H1 (cell line): ENCODE measurements around the gene PCDH9. TPM values are rescaled to one million over a fixed set of nuclear protein-coding genes. Genes with fewer than 3 reads are reported as not detected.

Source experiments
- CTCF ChIA-PET: fragments of 300-600 bp; sonication (Branson Sonifier 250); formaldehyde crosslinking; loops from one replicate; lab custom pipeline; 2021; ENCODE audit not compliant: partially characterized antibody; lab: Charles Lee
- POLR2A ChIA-PET: fragments of 300-600 bp; sonication (Branson Sonifier 250); formaldehyde crosslinking; loops from one replicate; lab custom pipeline; 2021; ENCODE audit warnings: inconsistent platforms; ENCODE audit not compliant: partially characterized antibody; lab: Charles Lee
- DNase-seq, 2 experiments: peaks; one replicate each; pipeline versions ENCODE4 v3.0.0 to v3.0.0-alpha.2; 2010 to 2022; ENCODE audit warnings: low spot score in 2 of 2, low read depth in 1 of 2, mixed read lengths in 1 of 2
- FAIRE-seq: peaks from 2 replicates; lab custom pipeline; 2011; peaks lifted over from hg19 to GRCh38; lab: Jason Lieb, UNC
- H2AFZ ChIP-seq: 2 replicates; pipeline ENCODE4 v1.8.1; 2012; ENCODE audit warnings: low read length, inconsistent platforms
- H2AK5ac ChIP-seq: 2 replicates; pipeline ENCODE4 v1.6.1; 2013; ENCODE audit warnings: low read depth, low read length
- H2BK120ac ChIP-seq: replicated peaks from 2 replicates; pipeline ENCODE3; 2013; ENCODE audit warnings: low read depth, low read length, inconsistent platforms
- H2BK12ac ChIP-seq: 2 replicates; pipeline ENCODE4 v1.6.1; 2013; ENCODE audit warnings: low read depth, low read length
- H2BK15ac ChIP-seq: 2 replicates; pipeline ENCODE4 v1.6.1; 2013; ENCODE audit warnings: low read length
- H2BK20ac ChIP-seq: 2 replicates; pipeline ENCODE4 v1.6.1; 2013; ENCODE audit warnings: low read length
- H2BK5ac ChIP-seq: 2 replicates; pipeline ENCODE4 v1.6.1; 2013; ENCODE audit warnings: low read depth, low read length
- H3K14ac ChIP-seq: 2 replicates; pipeline ENCODE4 v1.6.1; 2013; ENCODE audit warnings: inconsistent platforms; ENCODE audit not compliant: insufficient read length
- H3K18ac ChIP-seq: 2 replicates; pipeline ENCODE4 v1.6.1; 2013; ENCODE audit warnings: low read length; ENCODE audit errors: extremely low read depth
- H3K23ac ChIP-seq: 2 replicates; pipeline ENCODE4 v1.6.1; 2013; ENCODE audit warnings: inconsistent platforms; ENCODE audit not compliant: insufficient read length
- H3K23me2 ChIP-seq: 2 replicates; pipeline ENCODE4 v1.6.1; 2013; ENCODE audit warnings: low read depth, low read length
- H3K27ac ChIP-seq: 2 replicates; pipeline ENCODE4 v1.6.1; 2011; ENCODE audit warnings: low read depth, low read length, inconsistent platforms
- H3K27me3 ChIP-seq, 4 experiments: replicated peaks in 1 of 4; 1 replicate in 1 of 4; 2 replicates in 3 of 4; pipeline versions ENCODE4 v1.6.1 to v1.8.1; 2011 to 2013; ENCODE audit warnings: low read length in 3 of 4, mild to moderate bottlenecking in 3 of 4, inconsistent platforms in 2 of 4, mixed read lengths in 2 of 4, moderate library complexity in 1 of 4; ENCODE audit not compliant: control insufficient read depth in 3 of 4, insufficient read depth in 3 of 4; ENCODE audit errors: extremely low read depth in 1 of 4
- H3K36me3 ChIP-seq, 4 experiments: 2 replicates each; pipeline versions ENCODE4 v1.6.1 to v1.8.1; 2011 to 2013; ENCODE audit warnings: mild to moderate bottlenecking in 4 of 4, low read length in 3 of 4, moderate library complexity in 2 of 4, control low read depth in 1 of 4, inconsistent platforms in 1 of 4; ENCODE audit not compliant: insufficient read depth in 4 of 4, control insufficient read depth in 2 of 4
- H3K4ac ChIP-seq: replicated peaks from 2 replicates; pipeline ENCODE3; 2013; ENCODE audit warnings: low read length, low read depth, mixed read lengths, inconsistent platforms; ENCODE audit not compliant: insufficient read length
- H3K4me1 ChIP-seq, 4 experiments: replicated peaks in 1 of 4; 1 replicate in 1 of 4; 2 replicates in 3 of 4; pipeline versions ENCODE4 v1.6.1 to v1.8.1; 2011 to 2013; ENCODE audit warnings: low read length in 3 of 4, inconsistent platforms in 2 of 4, mixed read lengths in 1 of 4; ENCODE audit not compliant: insufficient read depth in 4 of 4, control insufficient read depth in 3 of 4
- H3K4me2 ChIP-seq, 2 experiments: 2 replicates each; pipeline versions ENCODE4 v1.6.1 to v1.8.1; 2011 to 2013; ENCODE audit warnings: low read depth in 2 of 2, low read length in 2 of 2, control low read depth in 1 of 2, inconsistent platforms in 1 of 2, mild to moderate bottlenecking in 1 of 2; ENCODE audit not compliant: insufficient read depth in 1 of 2
- H3K4me3 ChIP-seq, 4 experiments: fragments of 200-600, 300-600 bp in 1 of 4; sonication (generic), shearing (Covaris generic), sonication (Bioruptor Twin) in 1 of 4; 2 replicates each; pipeline versions ENCODE4 v1.5.1 to v1.8.1; 2011 to 2016; ENCODE audit warnings: low read length in 4 of 4, low read depth in 3 of 4, control low read depth in 2 of 4, inconsistent platforms in 2 of 4, mild to moderate bottlenecking in 2 of 4, mixed read lengths in 1 of 4, moderate library complexity in 1 of 4; ENCODE audit not compliant: insufficient read depth in 2 of 4; ENCODE audit errors: extremely low read depth in 1 of 4
- H3K56ac ChIP-seq: replicated peaks from 2 replicates; pipeline ENCODE3; 2013; ENCODE audit warnings: low read depth, mild to moderate bottlenecking, mixed read lengths, low read length, inconsistent platforms; ENCODE audit not compliant: insufficient read length
- H3K79me1 ChIP-seq: 2 replicates; pipeline ENCODE4 v1.6.1; 2013; ENCODE audit warnings: low read depth, low read length, control low read depth
- H3K79me2 ChIP-seq, 2 experiments: 2 replicates each; pipeline versions ENCODE4 v1.6.1 to v1.8.1; 2012 to 2013; ENCODE audit warnings: low read length in 2 of 2, mild to moderate bottlenecking in 2 of 2, inconsistent platforms in 1 of 2; ENCODE audit not compliant: insufficient read depth in 2 of 2, control insufficient read depth in 1 of 2
- H3K9ac ChIP-seq, 4 experiments: replicated peaks in 1 of 4; 1 replicate in 1 of 4; 2 replicates in 3 of 4; pipeline versions ENCODE4 v1.6.1 to v1.8.1; 2011 to 2013; ENCODE audit warnings: low read depth in 3 of 4, low read length in 3 of 4, control low read depth in 2 of 4, mild to moderate bottlenecking in 2 of 4, moderate library complexity in 2 of 4, inconsistent platforms in 1 of 4; ENCODE audit errors: extremely low read depth in 1 of 4
- H3K9me3 ChIP-seq, 2 experiments: 2 replicates each; pipeline versions ENCODE4 v1.6.1 to v1.8.1; 2012 to 2013; ENCODE audit warnings: mild to moderate bottlenecking in 2 of 2, moderate library complexity in 2 of 2, control low read depth in 1 of 2, inconsistent platforms in 1 of 2, low read depth in 1 of 2, low read length in 1 of 2, mixed read lengths in 1 of 2; ENCODE audit not compliant: insufficient read depth in 2 of 2
- H4K20me1 ChIP-seq, 2 experiments: replicated peaks in 1 of 2; 2 replicates each; pipeline versions ENCODE3 to v1.8.1; 2011 to 2013; ENCODE audit warnings: inconsistent platforms in 2 of 2, low read length in 2 of 2, mild to moderate bottlenecking in 1 of 2; ENCODE audit not compliant: insufficient read depth in 2 of 2, control insufficient read depth in 1 of 2
- H4K5ac ChIP-seq: 2 replicates; pipeline ENCODE4 v1.6.1; 2013; ENCODE audit warnings: low read length, low read depth, mixed read lengths, inconsistent platforms; ENCODE audit not compliant: insufficient read length
- H4K8ac ChIP-seq: 2 replicates; pipeline ENCODE4 v1.8.0; 2013; ENCODE audit warnings: mild to moderate bottlenecking, moderate library complexity, low read length, inconsistent platforms; ENCODE audit not compliant: insufficient read depth; ENCODE audit errors: extremely low read depth
- H4K91ac ChIP-seq: replicated peaks from 2 replicates; pipeline ENCODE3; 2013; ENCODE audit warnings: low read length, mixed read lengths, inconsistent platforms; ENCODE audit not compliant: insufficient read length
- EZH2 ChIP-seq: fragments of 200-600 bp; sonication (generic); IDR thresholded peaks from 2 replicates; pipeline ENCODE4 v1.7.1; 2012; ENCODE audit warnings: low read depth, mild to moderate bottlenecking, moderate library complexity, low read length, inconsistent platforms; ENCODE audit not compliant: severe bottlenecking
- FOSL1 ChIP-seq: IDR thresholded peaks from 2 replicates; pipeline ENCODE4 v1.6.1; 2011; ENCODE audit warnings: mild to moderate bottlenecking, low read depth, low read length, moderate library complexity; ENCODE audit not compliant: insufficient read depth
- GTF2F1 ChIP-seq: IDR thresholded peaks from 2 replicates; pipeline ENCODE4 v1.6.1; 2012; ENCODE audit warnings: low read depth, low read length, improper control_type of control experiment, borderline replicate concordance
- JUN ChIP-seq: IDR thresholded peaks from 2 replicates; pipeline ENCODE4 v1.6.1; 2011; ENCODE audit warnings: low read depth, mild to moderate bottlenecking, improper control_type of control experiment, low read length
- SAP30 ChIP-seq: fragments of 300-600 bp; sonication (generic); IDR thresholded peaks from 2 replicates; pipeline ENCODE4 v1.7.1; 2012; ENCODE audit warnings: low read length, moderate library complexity, mild to moderate bottlenecking, inconsistent platforms; ENCODE audit not compliant: insufficient read depth, insufficient replicate concordance
- ZNF274 ChIP-seq: IDR thresholded peaks from 2 replicates; pipeline ENCODE4 v1.7.0; 2012; ENCODE audit warnings: low read length, borderline replicate concordance; ENCODE audit errors: extremely low read depth
- WGBS, 2 experiments: shearing (Covaris generic) in 1 of 2; methylation state at CpG; one replicate each; pipeline versions ENCODE4 v1.1.6 to v1.1.7; 2013 to 2015; ENCODE audit warnings: low lambda C conversion rate in 2 of 2, mixed read lengths in 2 of 2, inconsistent platforms in 1 of 2, low coverage in 1 of 2, missing lambda C conversion rate in 1 of 2; ENCODE audit not compliant: insufficient replicate concordance in 2 of 2, insufficient coverage in 1 of 2, insufficient read length in 1 of 2; ENCODE audit errors: extremely low coverage in 1 of 2, missing lambda C conversion rate in 1 of 2; 5-methylcytosine and 5-hydroxymethylcytosine counted together
- polyA plus RNA-seq, 7 experiments: library from polyadenylated mRNA; depleted of rRNA in 3 of 7; stranded (reverse) in 5 of 7; unstranded in 2 of 7; fragments of >200 nt in 5 of 7; fragments of 200-250 nt in 2 of 7; gene quantifications; 1 replicate in 5 of 7; 2 replicates in 1 of 7; 4 replicates in 1 of 7; pipeline versions ENCODE4 v1.2.1 to v1.2.3, GENCODE V29; 2011 to 2013; ENCODE audit warnings: missing spikeins in 2 of 7, mixed read lengths in 2 of 7
- total RNA-seq: library from RNA; stranded (reverse); fragmentation: NEBNext Ultra II Directional; extraction: Animal tissue kit (Norgen Biotek cat#: 25700); gene quantifications from 2 replicates; pipeline ENCODE4 v1.2.1, GENCODE V29; 2021

Gene PCDH9
- total and polyA plus RNA-seq, 2 of the 8 experiments (the other 6 are each of a cell fraction or from before 2014, with no cell fraction given), result 0.12 to 0.60 TPM

DNA sequence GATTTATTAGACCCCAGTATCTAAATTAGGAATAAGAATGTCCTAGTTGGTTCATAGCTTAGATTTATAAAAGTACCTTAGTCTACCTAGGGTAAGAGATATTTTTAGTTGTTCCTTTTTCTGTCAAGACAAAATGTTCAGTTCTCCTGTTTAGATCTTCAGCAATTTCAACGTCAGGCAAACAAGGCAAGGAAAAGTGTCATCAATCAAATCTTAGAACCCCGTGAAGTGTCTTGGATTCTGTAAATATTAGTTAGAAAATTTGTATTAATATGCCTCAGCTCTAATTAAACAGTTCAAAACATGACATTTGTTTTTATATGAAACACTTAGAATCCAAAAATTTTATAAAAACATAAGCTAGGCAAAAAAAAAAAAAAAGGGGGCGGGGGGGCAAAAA is 296.6 kb downstream of the PCDH9 start:
- H3K23ac ChIP-seq, result no peak overlapping the region
- no peak for DNase-seq
- H3K79me2 ChIP-seq, result no peaks in the 10 kb centered on the region
- H4K8ac ChIP-seq, result no peak overlapping the region
- H3K14ac ChIP-seq, result no peak overlapping the region
- CTCF ChIA-PET, result no interaction called here
- H3K27me3 ChIP-seq, result no peaks in the 10 kb centered on the region
- no peak overlapping the region for H3K4me2 ChIP-seq
- H3K4ac ChIP-seq, result no peak overlapping the region
- TF ChIP-seq SAP30 (no peak), GTF2F1 (no peak), EZH2 (no peak), FOSL1 (no peak), ZNF274 (no peak), JUN (no peak)
- H3K36me3 ChIP-seq, result no peaks in the 10 kb centered on the region
- POLR2A ChIA-PET, result no interaction called here
- no peak overlapping the region for H2BK120ac ChIP-seq
- no peak overlapping the region for H2BK20ac ChIP-seq
- no peak overlapping the region for H2BK12ac ChIP-seq
- no peak overlapping the region for H3K56ac ChIP-seq
- no peaks in the 10 kb centered on the region for H3K79me1 ChIP-seq
- H2BK5ac ChIP-seq, result no peak overlapping the region
- no peak overlapping the region for H2AFZ ChIP-seq
- H3K9me3 ChIP-seq, result no peaks in the 10 kb centered on the region
- no peaks in the 10 kb centered on the region for H3K4me1 ChIP-seq
- no peak overlapping the region for H3K4me3 ChIP-seq
- no peak overlapping the region for H3K9ac ChIP-seq
- no peaks in the 10 kb centered on the region for H4K20me1 ChIP-seq
- H4K5ac ChIP-seq, result no peak overlapping the region
- 100% methylated on average over 3 of the region's 3 CpGs; no CpG with 5 or more reads in 1 of the 2 experiments for WGBS, 2 experiments
- H4K91ac ChIP-seq, result no peak overlapping the region
- no peak overlapping the region for H3K27ac ChIP-seq
- no peak for FAIRE-seq
- no peak overlapping the region for H2BK15ac ChIP-seq
- no peak overlapping the region for H3K18ac ChIP-seq
- H3K23me2 ChIP-seq, result no peaks in the 10 kb centered on the region
- no peak overlapping the region for H2AK5ac ChIP-seq
